HG02973 (cell line): Measurements from ENCODE around the gene CLIP4.

Experiments used
- ATAC-seq: cut with Tn5 transposase; IDR thresholded peaks from one replicate; pipeline ENCODE4 v1.9.1; 2021; ENCODE audit warnings: moderate library complexity; ENCODE audit not compliant: unreplicated experiment

Gene CLIP4

GRCh38 chr2:29218071-29218470 is 102.9 kb downstream of the CLIP4 start:
- ATAC-seq: no peak

- ATAC-seq: no peak
These were observed 103.4 kb downstream of the CLIP4 start for GRCh38 chr2:29218550-29219125.

DNA sequence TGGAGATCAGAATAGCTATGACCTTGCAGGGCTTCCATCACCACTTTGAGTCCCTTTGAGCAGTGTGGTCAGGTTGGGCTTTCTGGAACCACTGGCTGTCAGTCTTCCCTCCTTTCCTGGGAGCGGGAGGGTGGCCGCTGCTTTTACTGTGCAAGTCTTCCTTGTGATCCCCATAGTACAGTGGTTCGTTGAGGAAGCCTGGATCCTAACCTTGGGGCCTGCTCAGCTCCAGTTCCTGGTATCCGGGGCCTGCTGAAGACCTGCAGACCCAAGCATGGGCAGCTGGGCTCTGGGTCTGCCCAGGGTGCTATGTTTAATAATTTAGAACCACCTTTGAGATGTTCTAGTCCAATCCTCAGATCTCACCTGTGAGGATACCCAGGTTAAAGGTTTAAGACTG is 104.2 kb downstream of the CLIP4 start:
- ATAC-seq: no peak

GRCh38 chr2:29220506-29221270 is 105.5 kb downstream of the CLIP4 start:
- no peak for ATAC-seq

DNA sequence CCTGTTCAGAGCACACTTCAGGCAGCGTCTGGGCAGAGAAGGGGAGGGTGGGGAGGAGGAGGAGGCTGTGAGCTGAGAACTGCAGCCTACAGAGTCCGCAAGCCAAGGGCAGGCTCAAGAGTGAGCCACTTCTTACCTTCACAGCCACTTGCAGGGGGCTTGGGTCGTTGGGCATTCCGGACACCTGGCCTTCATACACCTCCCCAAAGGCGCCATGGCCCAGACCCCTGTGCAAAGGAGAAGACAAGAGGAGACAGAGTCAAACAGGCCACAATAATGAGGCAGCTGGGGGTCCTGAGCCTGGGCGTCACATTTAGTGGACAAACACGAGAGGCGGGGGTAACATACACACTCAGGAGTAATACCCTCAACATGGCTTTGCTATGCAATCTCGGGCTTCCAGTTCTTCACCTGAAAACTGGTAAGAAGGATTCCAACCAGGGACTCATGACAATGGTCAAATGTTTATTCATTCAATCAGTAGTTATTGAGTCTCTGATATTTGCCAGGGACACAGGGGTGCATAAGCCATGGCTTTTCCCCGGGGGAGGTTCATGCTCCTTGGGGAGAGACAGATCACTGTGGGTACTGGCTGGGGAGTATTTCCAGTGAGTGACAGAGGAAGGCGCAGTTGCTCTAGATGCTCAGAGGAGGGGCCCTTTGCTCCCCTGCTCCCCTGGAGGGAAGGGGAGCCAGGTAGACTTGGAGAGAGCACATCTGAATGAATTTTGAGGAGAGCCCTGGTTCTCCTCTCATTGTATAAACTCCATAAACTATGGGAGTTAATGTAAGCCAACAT is 107.4 kb downstream of the CLIP4 start:
- ATAC-seq: no peak

DNA sequence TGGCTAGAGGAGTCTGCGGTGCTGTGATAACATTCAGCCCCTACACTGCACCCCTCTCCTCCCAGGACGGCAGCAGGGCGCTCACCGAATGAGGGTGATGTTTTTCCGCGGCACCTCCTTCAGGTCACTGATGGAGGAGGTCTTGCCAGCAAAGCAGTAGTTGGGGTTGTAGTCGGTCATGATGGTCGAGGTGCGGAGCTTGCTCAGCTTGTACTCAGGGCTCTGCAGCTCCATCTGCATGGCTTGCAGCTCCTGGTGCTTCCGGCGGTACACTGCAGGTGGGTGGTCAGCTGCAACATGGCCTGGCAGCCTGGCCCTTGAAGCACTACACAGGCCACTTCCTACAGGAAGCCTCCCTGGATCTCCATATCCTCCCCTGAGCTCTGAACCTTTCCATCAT is 108.0 kb downstream of the CLIP4 start:
- no peak for ATAC-seq

- ATAC-seq: no peak
These were observed 108.9 kb downstream of the CLIP4 start for GRCh38 chr2:29223851-29224692.

GRCh38 chr2:29224693-29225551 is 109.7 kb downstream of the CLIP4 start:
- ATAC-seq: no peak

GRCh38 chr2:29225814-29226213 is 110.6 kb downstream of the CLIP4 start:
- ATAC-seq: no peak

GRCh38 chr2:29226375-29226774 is 111.2 kb downstream of the CLIP4 start:
- no peak for ATAC-seq

- ATAC-seq: no peak
These were observed 111.6 kb downstream of the CLIP4 start for GRCh38 chr2:29226808-29227207.

- ATAC-seq: no peak
These were observed 112.9 kb downstream of the CLIP4 start for GRCh38 chr2:29227935-29228675.

GRCh38 chr2:29228947-29229346 is 113.7 kb downstream of the CLIP4 start:
- ATAC-seq: no peak

GRCh38 chr2:29229640-29230039 is 114.4 kb downstream of the CLIP4 start:
- no peak for ATAC-seq

DNA sequence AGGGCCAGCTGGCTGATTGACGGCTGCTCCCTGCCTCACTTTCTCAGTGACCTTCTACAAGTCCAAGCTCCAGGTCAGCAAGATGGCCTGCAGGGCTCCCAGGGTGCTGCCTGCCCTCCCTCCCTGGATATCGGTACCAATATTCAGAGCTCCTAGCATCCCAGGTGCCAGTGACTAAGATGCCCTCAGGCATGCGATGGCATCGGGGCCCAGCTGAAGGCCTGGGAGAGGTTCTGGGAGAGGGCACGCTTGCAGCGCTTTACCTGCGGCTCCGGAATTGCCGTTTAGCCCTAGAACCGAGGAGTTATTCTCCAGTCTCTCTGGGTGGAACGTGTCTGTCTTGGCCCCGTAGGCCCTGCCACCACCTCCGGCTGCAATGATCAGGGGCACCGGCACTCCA is 116.8 kb downstream of the CLIP4 start:
- no peak for ATAC-seq

GRCh38 chr2:29233428-29233827 is 118.2 kb downstream of the CLIP4 start:
- no peak for ATAC-seq

DNA sequence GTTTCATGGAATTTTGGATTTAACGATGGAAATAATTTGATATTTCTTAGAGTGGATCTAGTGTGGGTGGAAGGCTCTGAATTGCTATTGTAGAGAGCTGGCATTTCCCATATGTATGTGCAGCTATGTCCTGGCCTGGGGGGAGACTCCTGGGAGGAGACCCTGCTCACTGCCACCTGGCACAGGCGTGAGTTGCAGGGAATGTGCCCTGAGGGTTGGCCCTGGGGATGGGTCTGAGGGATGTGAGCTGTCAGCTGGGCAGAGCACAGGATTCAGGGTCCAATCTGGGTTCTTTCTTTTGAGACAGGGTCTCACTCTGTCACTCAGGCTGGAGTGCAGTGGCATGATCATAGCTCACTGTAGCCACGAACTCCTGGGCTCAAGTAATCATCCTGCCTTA is 120.2 kb downstream of the CLIP4 start:
- ATAC-seq: no peak

DNA sequence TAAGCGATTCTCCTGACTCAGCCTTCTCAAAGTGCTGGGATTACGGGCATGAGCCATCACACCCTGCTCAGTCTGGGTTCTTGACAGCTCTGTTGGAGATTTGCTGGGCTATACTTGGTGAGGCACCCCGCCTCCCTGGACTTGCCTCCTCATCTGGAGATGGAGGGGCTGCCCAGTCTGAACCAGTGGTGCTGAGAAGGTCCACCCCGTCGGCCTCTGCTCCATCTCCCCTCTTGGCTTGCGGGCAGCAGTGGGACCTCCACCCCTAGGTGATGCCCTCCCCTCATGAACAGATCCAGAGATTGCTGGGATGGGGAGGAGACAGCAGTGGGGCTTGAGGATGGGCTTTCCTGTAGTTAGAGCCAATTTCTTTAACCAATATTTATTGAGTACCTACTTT is 120.9 kb downstream of the CLIP4 start:
- ATAC-seq: no peak

DNA sequence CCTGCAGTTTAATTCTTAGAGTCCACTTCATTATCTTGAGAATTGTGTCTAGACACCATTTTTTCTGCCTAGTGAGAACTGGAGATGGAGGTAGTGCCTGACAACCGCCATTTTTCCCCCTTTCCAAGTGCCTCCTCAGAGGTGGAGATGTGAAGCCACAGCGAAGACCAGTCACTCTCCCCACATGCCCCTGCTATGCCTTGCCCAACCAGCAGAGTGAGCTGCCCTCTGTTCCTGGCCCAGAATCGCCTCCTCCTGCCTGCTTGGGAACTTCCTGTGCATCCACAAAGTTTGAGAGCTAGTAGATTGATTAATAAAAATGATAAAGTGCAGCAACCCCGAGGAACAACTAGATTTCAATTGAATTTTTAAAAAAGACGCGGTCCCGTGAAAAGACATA is 123.3 kb downstream of the CLIP4 start:
- no peak for ATAC-seq
